Dendritic cell treated with granulocyte-macrophage colony-stimulating factor and Interleukin-4, amounts not matched to agents 40 ng/mL and 50 ng/mL, for 4 days (primary cell): Measurements from ENCODE around the gene KRT32.

Experiments
- H3K27ac Mint-ChIP-seq: one replicate; pipeline ENCODE4 v1.8.0; 2022; ENCODE audit warnings: mild to moderate bottlenecking, mixed read lengths
- H3K27me3 Mint-ChIP-seq: one replicate; pipeline ENCODE4 v1.8.0; 2022; ENCODE audit warnings: mild to moderate bottlenecking, mixed read lengths
- H3K36me3 Mint-ChIP-seq: one replicate; pipeline ENCODE4 v1.8.0; 2022; ENCODE audit warnings: low read depth, mixed read lengths
- H3K4me1 Mint-ChIP-seq: one replicate; pipeline ENCODE4 v1.8.0; 2022; ENCODE audit warnings: low read depth, mixed read lengths
- H3K4me3 Mint-ChIP-seq: one replicate; pipeline ENCODE4 v1.8.0; 2022; ENCODE audit warnings: mild to moderate bottlenecking, moderate library complexity, mixed read lengths
- H3K9me3 Mint-ChIP-seq: one replicate; pipeline ENCODE4 v1.8.0; 2022; ENCODE audit warnings: mixed read lengths
- intact Hi-C: fragments of 100-400 bp; cut with micrococcal nuclease; formaldehyde crosslinking; loops from one replicate; pipeline ENCODE4 v1.15.0; 2022

KRT32 gene

DNA sequence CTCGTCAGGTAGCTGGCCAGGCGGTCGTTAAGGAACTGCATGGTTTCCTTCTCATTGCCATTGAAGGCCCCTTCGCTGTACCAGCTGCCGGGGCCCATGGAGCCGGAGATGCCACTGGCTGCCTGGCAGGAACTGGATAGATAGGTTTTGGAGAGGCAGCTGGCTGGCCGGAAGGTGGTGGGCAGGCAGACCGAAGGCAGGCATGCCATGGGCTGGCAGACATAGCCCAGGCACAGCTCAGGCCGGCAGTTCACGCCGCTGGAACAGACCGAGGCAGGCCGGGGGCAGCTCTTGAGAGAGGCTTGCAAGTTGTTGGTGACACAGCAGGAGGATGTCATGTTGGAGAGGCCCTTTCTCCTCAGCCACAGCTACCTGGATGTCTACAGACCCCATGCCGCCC, at the start of gene KRT32:
Gene KRT32, minus strand, starts transcription at position 399 of the 400 bp plus-strand sequence. Its CDS starts 61 bp downstream, at position 338.
- intact Hi-C loops, result no loop called here
- H3K27me3 Mint-ChIP-seq, result peaks cover 15% of the 10 kb centered on the region
- no peaks in the 10 kb centered on the region for H3K36me3 Mint-ChIP-seq
- no peaks in the 10 kb centered on the region for H3K9me3 Mint-ChIP-seq
- no peaks in the 10 kb centered on the region for H3K4me1 Mint-ChIP-seq
- H3K27ac Mint-ChIP-seq, result no peak within 1 kb of the TSS
- no peak within 1 kb of the TSS for H3K4me3 Mint-ChIP-seq

DNA sequence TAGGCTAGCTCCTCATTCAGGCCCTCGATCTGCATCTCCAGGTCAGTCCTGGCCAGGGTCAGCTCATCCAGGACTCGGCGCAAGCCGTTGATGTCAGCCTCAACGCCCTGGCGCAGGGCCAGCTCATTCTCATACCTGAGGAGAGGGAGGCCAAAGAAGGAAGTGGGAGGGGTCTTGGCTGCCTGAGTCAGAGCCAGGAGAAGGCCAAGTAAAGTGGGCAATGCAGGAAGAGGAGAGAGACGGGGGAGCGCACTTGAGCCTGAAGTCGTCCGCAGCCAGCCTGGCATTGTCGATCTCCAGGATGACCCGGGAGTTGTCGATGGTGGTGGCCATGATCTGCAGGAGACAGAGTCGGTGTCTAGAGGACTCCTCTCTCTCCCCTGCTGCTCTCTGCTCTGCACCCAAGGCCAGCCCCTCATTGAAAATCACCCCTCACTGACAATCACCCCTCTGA, 49.7 kb upstream of the KRT32 start:
- Mint-ChIP-seq H3K27me3 (peaks cover 42% of the 10 kb centered on the region), H3K4me1 (peaks cover 24% of the 10 kb centered on the region), H3K27ac (no peak overlapping the region), H3K9me3 (no peaks in the 10 kb centered on the region), H3K4me3 (no peak overlapping the region), H3K36me3 (no peaks in the 10 kb centered on the region)
- intact Hi-C loops, result no loop called here

- intact Hi-C loops, result no loop called here
- Mint-ChIP-seq H3K36me3 (no peaks in the 10 kb centered on the region), H3K4me3 (no peak overlapping the region), H3K27ac (no peak overlapping the region), H3K27me3 (peaks cover 42% of the 10 kb centered on the region), H3K4me1 (peaks cover 18% of the 10 kb centered on the region), H3K9me3 (no peaks in the 10 kb centered on the region)
Measured at GRCh38 chr17:41516147-41516829, 49.1 kb upstream of the KRT32 start.

GRCh38 chr17:41513168-41513547, 46.0 kb upstream of the KRT32 start:
- intact Hi-C loops, result no loop called here
- Mint-ChIP-seq H3K4me3 (no peak overlapping the region), H3K4me1 (peaks cover 16% of the 10 kb centered on the region), H3K27me3 (peaks cover 26% of the 10 kb centered on the region), H3K36me3 (no peaks in the 10 kb centered on the region), H3K9me3 (no peaks in the 10 kb centered on the region), H3K27ac (no peak overlapping the region)

GRCh38 chr17:41512546-41513167, 45.5 kb upstream of the KRT32 start:
- Mint-ChIP-seq H3K4me3 (no peak overlapping the region), H3K9me3 (no peaks in the 10 kb centered on the region), H3K36me3 (no peaks in the 10 kb centered on the region), H3K27ac (no peak overlapping the region), H3K4me1 (peaks cover 19% of the 10 kb centered on the region), H3K27me3 (peaks cover 24% of the 10 kb centered on the region)
- intact Hi-C loops, result no loop called here

DNA sequence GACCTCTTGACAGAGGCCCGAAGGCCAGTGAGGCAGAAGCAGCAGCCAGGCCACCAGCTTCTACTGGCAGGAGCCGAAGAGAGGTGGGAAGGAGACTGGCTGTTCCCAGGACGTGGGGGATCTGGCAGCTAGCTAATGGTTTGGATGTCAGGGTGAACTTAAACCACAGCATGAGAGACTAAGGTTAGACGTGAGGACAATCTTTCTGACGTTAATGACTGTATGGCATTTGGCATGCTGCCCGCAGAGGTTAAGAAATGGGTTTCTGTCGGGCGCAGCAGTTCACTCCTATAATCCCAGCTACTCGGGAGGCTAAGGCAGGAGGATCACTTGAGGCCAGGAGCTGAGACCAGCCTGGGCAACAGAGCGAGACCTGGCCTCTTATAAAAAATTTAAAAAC, 44.5 kb upstream of the KRT32 start:
- Mint-ChIP-seq H3K4me3 (no peak overlapping the region), H3K27me3 (peaks cover 19% of the 10 kb centered on the region), H3K4me1 (peaks cover 26% of the 10 kb centered on the region), H3K9me3 (no peaks in the 10 kb centered on the region), H3K27ac (no peak overlapping the region), H3K36me3 (no peaks in the 10 kb centered on the region)
- intact Hi-C loops, result no loop called here

GRCh38 chr17:41511116-41511515, 43.9 kb upstream of the KRT32 start:
- Mint-ChIP-seq H3K36me3 (no peaks in the 10 kb centered on the region), H3K4me1 (peaks cover 32% of the 10 kb centered on the region), H3K4me3 (no peak overlapping the region), H3K9me3 (no peaks in the 10 kb centered on the region), H3K27ac (no peak overlapping the region), H3K27me3 (peaks cover 15% of the 10 kb centered on the region)
- intact Hi-C loops, result no loop called here

DNA sequence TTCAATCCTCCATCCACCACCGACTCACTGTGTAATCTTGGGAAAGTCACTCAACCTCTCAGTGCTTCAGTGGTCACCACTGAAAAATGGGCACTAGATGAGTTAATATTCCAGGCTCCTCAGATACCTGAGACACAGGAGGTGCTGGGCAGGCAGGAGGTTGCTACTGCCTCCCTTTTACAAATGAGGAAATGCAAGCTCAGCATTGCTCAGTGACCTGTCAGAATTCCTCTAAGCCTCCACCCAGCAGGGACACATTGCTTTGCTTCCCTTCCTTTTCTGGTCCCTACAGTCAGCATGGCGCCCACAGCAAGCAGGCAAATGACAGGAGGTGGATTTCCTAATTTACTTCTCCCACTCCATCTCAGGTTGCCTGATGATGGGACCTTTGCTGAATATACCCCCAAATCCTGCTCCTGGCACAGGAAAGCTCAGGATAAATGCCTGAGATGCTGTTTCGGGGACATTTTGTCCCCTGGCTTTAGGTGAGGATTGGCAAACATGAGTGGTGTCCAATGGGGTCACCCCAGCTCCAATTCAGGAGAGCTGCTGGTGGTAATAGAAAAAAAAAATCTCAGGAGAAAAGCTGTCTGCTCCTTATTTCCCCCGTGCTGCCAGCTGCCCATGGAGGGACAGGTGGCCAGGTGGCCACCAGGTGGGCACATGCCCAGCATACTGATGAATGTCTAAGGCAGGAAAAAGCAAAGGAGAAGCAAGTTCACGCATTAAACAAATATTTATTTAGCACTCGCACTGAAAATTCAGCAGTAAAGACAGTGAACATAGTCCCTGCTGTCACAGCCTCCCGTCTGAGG, 43.3 kb upstream of the KRT32 start:
- no peaks in the 10 kb centered on the region for H3K36me3 Mint-ChIP-seq
- H3K27ac Mint-ChIP-seq, result no peak overlapping the region
- H3K27me3 Mint-ChIP-seq, result peaks cover 12% of the 10 kb centered on the region
- H3K4me3 Mint-ChIP-seq, result no peak overlapping the region
- H3K4me1 Mint-ChIP-seq, result peaks cover 38% of the 10 kb centered on the region
- intact Hi-C loops, result no loop called here
- H3K9me3 Mint-ChIP-seq, result no peaks in the 10 kb centered on the region

GRCh38 chr17:41507315-41507880, 40.2 kb upstream of the KRT32 start:
- intact Hi-C loops, result no loop called here
- peaks cover 29% of the 10 kb centered on the region for H3K4me1 Mint-ChIP-seq
- peak overlapping the region; percentile 8 for H3K27ac Mint-ChIP-seq
- H3K9me3 Mint-ChIP-seq, result no peaks in the 10 kb centered on the region
- H3K27me3 Mint-ChIP-seq, result peaks cover 3% of the 10 kb centered on the region
- H3K4me3 Mint-ChIP-seq, result no peak overlapping the region
- no peaks in the 10 kb centered on the region for H3K36me3 Mint-ChIP-seq

GRCh38 chr17:41505809-41506767, 38.9 kb upstream of the KRT32 start:
- H3K27ac Mint-ChIP-seq, result peak overlapping the region; percentile 6
- H3K9me3 Mint-ChIP-seq, result no peaks in the 10 kb centered on the region
- intact Hi-C loops, result no loop called here
- peaks cover 28% of the 10 kb centered on the region for H3K4me1 Mint-ChIP-seq
- no peaks in the 10 kb centered on the region for H3K36me3 Mint-ChIP-seq
- H3K4me3 Mint-ChIP-seq, result no peak overlapping the region
- peaks cover 3% of the 10 kb centered on the region for H3K27me3 Mint-ChIP-seq

DNA sequence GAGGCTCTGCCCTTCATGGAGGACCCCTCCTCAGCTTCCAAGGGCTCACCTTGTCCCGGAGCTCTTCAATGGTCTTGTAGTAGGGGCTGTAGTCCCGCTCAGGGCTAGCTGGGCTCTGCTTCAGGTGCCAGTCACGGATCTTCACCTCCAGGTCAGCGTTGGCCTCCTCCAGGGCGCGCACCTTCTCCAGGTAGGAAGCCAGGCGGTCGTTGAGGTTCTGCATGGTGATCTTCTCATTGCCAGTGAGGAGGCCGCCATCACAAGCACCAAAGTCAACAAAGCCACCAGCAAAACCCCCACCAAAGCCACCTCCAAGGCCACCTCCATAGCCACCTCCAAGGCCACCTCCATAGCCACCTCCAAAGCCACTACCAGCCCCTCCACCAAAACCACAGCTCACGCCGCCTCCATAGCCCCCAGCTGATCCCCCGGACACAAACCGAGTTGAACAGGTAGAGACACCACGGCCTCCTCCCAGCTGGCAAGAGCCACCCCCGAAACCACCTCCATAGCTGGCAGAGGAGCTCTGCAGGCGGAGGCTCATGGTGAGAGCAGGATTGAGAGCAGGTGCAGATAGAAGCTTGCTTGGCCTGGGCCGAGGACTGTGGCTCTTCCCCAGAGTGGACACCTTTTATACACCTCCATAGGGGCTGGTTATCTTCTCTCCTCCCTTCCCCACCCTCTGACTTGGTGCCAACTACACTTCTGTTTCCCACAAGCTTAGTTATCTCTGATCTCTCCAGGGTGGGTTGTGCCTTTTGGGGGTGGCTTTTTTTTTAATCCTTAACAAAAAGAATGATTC, 38.0 kb upstream of the KRT32 start, which contains the start of gene KRT13:
Gene KRT13, minus strand, starts transcription at position 606 of the 802 bp plus-strand sequence. Its CDS starts 62 bp downstream, at position 544.
- intact Hi-C loops, result no loop called here
- Mint-ChIP-seq H3K27me3 (peaks cover 7% of the 10 kb centered on the region), H3K4me3 (no peak within 1 kb of the TSS), H3K4me1 (peaks cover 37% of the 10 kb centered on the region), H3K36me3 (no peaks in the 10 kb centered on the region), H3K27ac (peak within 1 kb of the TSS; percentile 6), H3K9me3 (no peaks in the 10 kb centered on the region)

GRCh38 chr17:41504246-41504977, 37.2 kb upstream of the KRT32 start:
- Mint-ChIP-seq H3K9me3 (no peaks in the 10 kb centered on the region), H3K27ac (no peak overlapping the region), H3K27me3 (peaks cover 7% of the 10 kb centered on the region), H3K36me3 (no peaks in the 10 kb centered on the region), H3K4me1 (peaks cover 45% of the 10 kb centered on the region), H3K4me3 (no peak overlapping the region)
- intact Hi-C loops, result no loop called here
